ENCODE data around the gene ODAM.

DNA sequence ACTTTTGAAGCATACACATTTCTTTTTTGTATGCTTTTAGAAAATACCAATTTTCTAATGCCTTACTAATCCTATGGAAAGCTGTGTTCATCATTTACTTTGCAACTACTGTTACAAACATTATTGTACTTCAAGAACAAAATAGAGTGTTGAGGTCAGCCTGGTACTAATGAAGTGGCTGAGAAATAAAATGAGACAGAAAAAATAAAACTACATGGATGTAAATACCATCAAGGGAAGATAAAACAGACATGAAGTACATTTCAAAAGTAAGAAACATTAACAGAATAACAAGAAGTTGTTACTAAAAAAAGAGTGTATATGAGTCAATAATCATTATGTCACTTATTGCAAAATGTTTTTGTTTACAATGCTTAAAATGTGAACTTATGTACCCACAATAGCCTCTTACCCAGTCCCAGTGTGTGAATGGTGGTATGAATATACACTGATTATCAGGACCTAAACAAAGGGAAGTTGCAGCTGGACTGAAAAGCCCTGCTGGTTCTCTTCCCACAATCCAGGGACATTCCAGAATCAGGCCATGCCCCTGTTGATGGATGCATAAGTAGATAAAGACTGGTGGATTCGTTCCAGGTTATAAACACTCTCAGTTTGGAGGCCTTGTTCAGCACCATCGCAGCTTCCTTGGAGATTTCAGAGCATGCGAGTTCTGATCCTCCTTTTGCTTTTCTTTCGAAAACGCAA, 44.5 kb downstream of the ODAM start:
- TF ChIP-seq, protein P1, sequence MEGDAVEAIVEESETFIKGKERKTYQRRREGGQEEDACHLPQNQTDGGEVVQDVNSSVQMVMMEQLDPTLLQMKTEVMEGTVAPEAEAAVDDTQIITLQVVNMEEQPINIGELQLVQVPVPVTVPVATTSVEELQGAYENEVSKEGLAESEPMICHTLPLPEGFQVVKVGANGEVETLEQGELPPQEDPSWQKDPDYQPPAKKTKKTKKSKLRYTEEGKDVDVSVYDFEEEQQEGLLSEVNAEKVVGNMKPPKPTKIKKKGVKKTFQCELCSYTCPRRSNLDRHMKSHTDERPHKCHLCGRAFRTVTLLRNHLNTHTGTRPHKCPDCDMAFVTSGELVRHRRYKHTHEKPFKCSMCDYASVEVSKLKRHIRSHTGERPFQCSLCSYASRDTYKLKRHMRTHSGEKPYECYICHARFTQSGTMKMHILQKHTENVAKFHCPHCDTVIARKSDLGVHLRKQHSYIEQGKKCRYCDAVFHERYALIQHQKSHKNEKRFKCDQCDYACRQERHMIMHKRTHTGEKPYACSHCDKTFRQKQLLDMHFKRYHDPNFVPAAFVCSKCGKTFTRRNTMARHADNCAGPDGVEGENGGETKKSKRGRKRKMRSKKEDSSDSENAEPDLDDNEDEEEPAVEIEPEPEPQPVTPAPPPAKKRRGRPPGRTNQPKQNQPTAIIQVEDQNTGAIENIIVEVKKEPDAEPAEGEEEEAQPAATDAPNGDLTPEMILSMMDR (IDR thresholded peaks at IDR 0.05): no peak
- TF ChIP-seq POLR2A (IDR thresholded peaks at IDR 0.05): no peak
